Measurements from ENCODE around the gene GNB1L.
A peak's percentile ranks its signal among the peaks of the same experiment; 100 is the strongest.

GNB1L gene

DNA sequence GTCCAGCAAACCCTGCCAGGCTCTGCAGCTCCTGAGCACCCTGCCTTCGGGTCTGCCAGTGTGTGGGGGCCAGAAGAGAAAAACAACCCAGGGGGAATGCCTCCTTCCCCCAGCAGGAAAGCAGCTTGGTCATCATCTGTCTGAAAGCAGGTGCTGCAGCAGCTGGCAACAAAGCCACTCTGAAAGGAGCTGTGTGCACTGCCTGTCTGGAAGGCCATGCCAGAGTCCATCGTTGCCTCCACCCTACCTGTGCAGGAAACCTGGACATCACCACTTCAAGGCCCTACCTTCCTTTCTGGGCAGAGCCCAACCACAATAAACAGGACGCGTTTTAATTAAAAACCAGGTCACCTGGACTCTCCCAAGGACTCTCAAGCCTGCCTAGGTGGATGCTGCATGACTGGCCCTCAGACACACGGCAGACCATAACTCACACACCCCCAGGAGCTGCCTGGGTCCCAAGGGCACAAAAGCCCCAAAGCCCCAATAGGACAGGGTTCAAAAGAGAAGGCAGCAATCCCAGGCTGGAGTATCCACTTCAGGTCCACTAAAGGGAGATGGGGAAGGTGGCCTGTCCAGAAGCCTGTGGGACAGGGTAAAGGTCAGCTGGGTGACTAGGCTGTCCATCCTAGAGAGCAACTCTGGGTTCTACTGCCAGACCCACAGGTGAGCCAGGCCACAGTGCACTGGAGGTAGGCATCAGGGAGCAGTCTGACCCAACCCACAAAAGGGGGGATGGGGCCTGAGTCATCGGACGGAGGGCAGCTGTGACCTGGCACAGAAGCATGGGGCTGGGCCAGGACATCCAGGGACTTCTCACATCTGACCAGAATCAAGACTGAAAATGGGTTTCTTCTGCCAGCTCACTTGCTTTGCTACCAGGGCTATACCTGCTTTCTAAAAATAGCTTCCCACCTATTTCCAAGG, 6.1 kb downstream of the GNB1L start:
- Mint-ChIP-seq H3K4me1 (peaks cover 43% of the 10 kb centered on the region), H3K4me3 (no peak overlapping the region), H3K36me3 (ENCODE audit: insufficient read depth) (peaks cover 4% of the 10 kb centered on the region), H3K27me3 (no peaks in the 10 kb centered on the region), H3K9me3 (no peaks in the 10 kb centered on the region), H3K27ac (ENCODE audit: low read depth) (peak overlapping the region; percentile 25)
- ATAC-seq (replicated peaks; ENCODE audit: extremely low read depth, poor library complexity, severe bottlenecking) (no peak), DNase-seq (ENCODE audit: low spot score in 2 of 2) (no peak)

GRCh38 chr22:19847345-19847632, 7.4 kb downstream of the GNB1L start:
- Mint-ChIP-seq H3K4me1 (peaks cover 31% of the 10 kb centered on the region), H3K36me3 (ENCODE audit: insufficient read depth) (peaks cover 3% of the 10 kb centered on the region), H3K27ac (ENCODE audit: low read depth) (no peak overlapping the region), H3K27me3 (no peaks in the 10 kb centered on the region), H3K4me3 (no peak overlapping the region), H3K9me3 (no peaks in the 10 kb centered on the region)
- DNase-seq (ENCODE audit: low spot score in 2 of 2): no peak
- ATAC-seq (replicated peaks; ENCODE audit: extremely low read depth, poor library complexity, severe bottlenecking): no peak

DNA sequence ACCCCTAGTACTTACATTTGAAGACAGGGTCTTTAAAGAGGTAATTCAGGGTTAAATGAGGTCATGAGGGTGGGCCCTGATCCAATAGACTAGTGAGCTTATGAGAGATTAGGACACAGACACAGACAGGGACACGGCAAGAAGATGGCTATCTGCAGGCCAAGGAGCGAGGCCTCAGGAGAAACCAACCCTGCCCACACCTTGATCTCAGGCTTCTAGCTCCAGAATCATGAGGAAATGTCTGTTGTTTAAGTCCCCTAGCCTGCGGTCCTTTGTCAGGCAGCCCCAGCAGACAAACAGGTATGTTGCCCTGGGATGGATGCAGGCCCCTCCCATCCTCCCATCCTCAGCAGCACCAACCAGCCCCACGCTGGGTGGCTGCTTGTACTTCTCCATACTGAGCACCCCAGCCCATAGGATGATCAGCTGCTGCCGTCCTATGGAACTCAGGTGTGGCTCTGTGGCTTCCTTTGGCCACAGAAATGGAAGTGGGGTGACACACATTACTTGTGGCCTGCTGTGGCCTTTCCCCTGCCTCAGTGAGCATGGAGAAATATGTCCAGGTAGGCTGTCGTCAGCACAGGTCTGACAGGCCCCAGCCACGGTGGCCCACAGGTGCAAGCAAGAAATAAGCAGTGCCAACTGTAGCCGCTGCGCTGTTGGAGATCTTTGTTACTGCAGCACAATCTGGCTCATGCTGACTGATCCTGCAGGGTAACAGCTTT, 7.9 kb downstream of the GNB1L start:
- Mint-ChIP-seq H3K4me1 (peaks cover 26% of the 10 kb centered on the region), H3K4me3 (no peak overlapping the region), H3K27me3 (no peaks in the 10 kb centered on the region), H3K27ac (ENCODE audit: low read depth) (no peak overlapping the region), H3K36me3 (ENCODE audit: insufficient read depth) (peaks cover 2% of the 10 kb centered on the region), H3K9me3 (no peaks in the 10 kb centered on the region)
- ATAC-seq (replicated peaks; ENCODE audit: extremely low read depth, poor library complexity, severe bottlenecking) (no peak), DNase-seq (ENCODE audit: low spot score in 2 of 2) (no peak)

- Mint-ChIP-seq H3K4me1 (peaks cover 25% of the 10 kb centered on the region), H3K4me3 (no peak overlapping the region), H3K27me3 (no peaks in the 10 kb centered on the region), H3K36me3 (ENCODE audit: insufficient read depth) (peaks cover 2% of the 10 kb centered on the region), H3K9me3 (no peaks in the 10 kb centered on the region), H3K27ac (ENCODE audit: low read depth) (no peak overlapping the region)
- DNase-seq (ENCODE audit: low spot score in 2 of 2) (no peak), ATAC-seq (replicated peaks; ENCODE audit: extremely low read depth, poor library complexity, severe bottlenecking) (no peak)
Measured at GRCh38 chr22:19845054-19845722, 9.5 kb downstream of the GNB1L start.

DNA sequence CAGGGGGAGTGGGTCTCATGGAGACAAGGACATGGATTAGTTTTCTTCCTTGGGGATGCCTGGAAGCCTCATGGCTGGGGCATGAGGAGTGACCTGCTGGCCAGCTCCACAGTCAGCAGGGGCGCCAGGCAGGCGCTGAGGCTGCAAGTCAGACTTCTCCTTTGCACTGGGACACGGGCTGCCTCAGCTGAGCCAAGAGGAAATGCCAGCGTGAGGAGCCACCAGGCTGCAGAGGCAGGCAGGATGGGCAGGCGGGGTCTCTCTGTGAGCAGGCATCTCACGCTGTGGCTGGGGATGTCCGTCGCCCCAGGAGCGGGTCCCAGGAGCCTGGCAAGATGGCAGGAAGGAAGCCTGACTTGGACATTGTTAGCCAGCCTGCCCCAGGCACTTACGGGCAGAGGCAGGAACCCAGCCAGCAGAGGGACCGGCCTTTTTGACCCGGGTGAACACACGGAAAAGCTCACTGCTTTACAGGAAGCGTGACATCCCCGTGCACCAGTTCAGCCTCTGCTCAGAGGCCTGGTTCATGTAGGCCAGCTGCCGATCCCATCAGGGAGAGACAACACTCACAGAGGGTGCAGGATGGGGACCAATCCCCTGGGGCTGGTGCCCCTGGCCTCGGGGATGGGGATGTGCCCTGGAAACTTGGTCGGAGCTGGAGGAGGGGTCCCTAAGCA, 10.2 kb downstream of the GNB1L start:
- no peak for DNase-seq (ENCODE audit: low spot score in 2 of 2)
- no peak overlapping the region for H3K4me3 Mint-ChIP-seq

DNA sequence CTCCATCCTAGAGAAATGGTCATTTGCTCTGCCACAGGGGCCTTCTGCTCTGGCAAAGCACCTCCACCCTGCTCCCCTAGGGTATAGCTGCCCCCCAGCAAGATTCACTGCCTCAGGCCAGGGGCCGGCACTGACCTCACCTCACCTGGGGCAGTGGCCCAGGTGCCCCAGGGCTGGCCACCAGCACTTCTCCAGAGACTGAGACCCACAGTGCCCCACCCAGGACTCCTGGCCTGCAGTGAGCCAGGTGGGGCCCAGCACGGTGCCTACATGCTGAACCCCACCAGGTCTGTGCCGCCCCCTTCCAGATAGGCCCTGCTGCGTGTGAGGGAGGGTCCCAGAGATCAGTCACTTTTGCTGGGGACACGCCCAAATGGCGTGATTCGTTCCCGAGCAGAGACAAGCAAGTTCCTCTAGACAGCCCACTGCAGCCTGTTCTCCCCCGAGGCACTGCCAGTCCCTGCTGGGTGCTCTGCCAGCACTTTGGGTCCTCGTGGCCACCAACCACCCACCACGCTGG, 10.8 kb downstream of the GNB1L start:
- no peak for DNase-seq (ENCODE audit: low spot score in 2 of 2)
- Mint-ChIP-seq H3K27me3 (no peaks in the 10 kb centered on the region), H3K27ac (ENCODE audit: low read depth) (no peak overlapping the region), H3K9me3 (no peaks in the 10 kb centered on the region), H3K4me1 (peaks cover 29% of the 10 kb centered on the region), H3K4me3 (no peak overlapping the region), H3K36me3 (ENCODE audit: insufficient read depth) (peaks cover 2% of the 10 kb centered on the region)
- ATAC-seq (replicated peaks; ENCODE audit: extremely low read depth, poor library complexity, severe bottlenecking): no peak

More for the DNA sequence above, 10.2 kb downstream of the GNB1L start:
- Mint-ChIP-seq H3K27me3 (no peaks in the 10 kb centered on the region), H3K36me3 (ENCODE audit: insufficient read depth) (peaks cover 2% of the 10 kb centered on the region), H3K27ac (ENCODE audit: low read depth) (no peak overlapping the region), H3K4me1 (peaks cover 26% of the 10 kb centered on the region), H3K9me3 (no peaks in the 10 kb centered on the region)
- ATAC-seq (replicated peaks; ENCODE audit: extremely low read depth, poor library complexity, severe bottlenecking): no peak

DNA sequence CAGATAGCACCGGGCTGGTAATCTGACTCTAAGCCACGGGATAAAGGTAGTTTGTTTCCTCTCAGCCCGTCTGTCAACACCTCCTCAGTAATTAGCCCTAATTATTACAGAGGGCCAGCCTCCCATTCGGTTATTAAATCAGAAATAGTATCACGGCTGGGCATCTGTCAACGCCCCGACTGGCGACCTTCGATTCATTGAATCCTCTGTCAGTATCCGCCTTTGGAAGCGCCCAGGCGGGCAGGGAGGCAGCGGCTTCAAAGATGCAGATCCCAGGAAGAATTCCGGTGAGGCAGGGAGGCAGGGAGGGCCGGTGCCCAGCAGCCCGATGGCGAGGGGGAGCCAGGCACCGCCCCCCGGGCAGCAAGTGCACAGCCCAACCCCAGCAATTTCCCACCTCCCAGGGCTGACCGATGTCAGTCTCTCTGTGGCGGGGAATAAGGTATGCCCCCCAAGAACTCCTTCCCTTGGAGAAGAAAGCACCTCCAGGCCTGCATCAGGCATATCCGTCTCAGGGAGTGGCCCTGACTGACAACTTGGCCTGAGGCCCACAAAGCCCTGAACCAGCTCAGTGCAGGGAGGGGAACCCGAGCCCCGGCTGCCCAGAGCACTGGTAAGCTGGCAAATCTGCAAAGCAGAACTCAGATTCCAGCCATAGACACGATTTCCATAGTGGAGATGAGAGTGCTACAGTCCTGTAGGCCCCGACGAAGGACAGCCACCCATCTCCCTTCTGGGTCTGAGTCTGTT, 11.4 kb downstream of the GNB1L start:
- no peaks in the 10 kb centered on the region for H3K9me3 Mint-ChIP-seq
- no peak overlapping the region for H3K27ac Mint-ChIP-seq (ENCODE audit: low read depth)
- ATAC-seq (replicated peaks; ENCODE audit: extremely low read depth, poor library complexity, severe bottlenecking): no peak
- no peak overlapping the region for H3K4me3 Mint-ChIP-seq
- H3K4me1 Mint-ChIP-seq: peaks cover 33% of the 10 kb centered on the region
- no peaks in the 10 kb centered on the region for H3K27me3 Mint-ChIP-seq
- H3K36me3 Mint-ChIP-seq (ENCODE audit: insufficient read depth): peaks cover 4% of the 10 kb centered on the region
- DNase-seq (ENCODE audit: low spot score in 2 of 2): no peak

GRCh38 chr22:19842393-19843106, 12.1 kb downstream of the GNB1L start:
- no peak for DNase-seq (ENCODE audit: low spot score in 2 of 2)
- H3K4me3 Mint-ChIP-seq: no peak overlapping the region
- H3K27me3 Mint-ChIP-seq: no peaks in the 10 kb centered on the region
- peaks cover 38% of the 10 kb centered on the region for H3K4me1 Mint-ChIP-seq
- peaks cover 2% of the 10 kb centered on the region for H3K36me3 Mint-ChIP-seq (ENCODE audit: insufficient read depth)
- H3K27ac Mint-ChIP-seq (ENCODE audit: low read depth): no peak overlapping the region
- no peak for ATAC-seq (replicated peaks; ENCODE audit: extremely low read depth, poor library complexity, severe bottlenecking)
- no peaks in the 10 kb centered on the region for H3K9me3 Mint-ChIP-seq

DNA sequence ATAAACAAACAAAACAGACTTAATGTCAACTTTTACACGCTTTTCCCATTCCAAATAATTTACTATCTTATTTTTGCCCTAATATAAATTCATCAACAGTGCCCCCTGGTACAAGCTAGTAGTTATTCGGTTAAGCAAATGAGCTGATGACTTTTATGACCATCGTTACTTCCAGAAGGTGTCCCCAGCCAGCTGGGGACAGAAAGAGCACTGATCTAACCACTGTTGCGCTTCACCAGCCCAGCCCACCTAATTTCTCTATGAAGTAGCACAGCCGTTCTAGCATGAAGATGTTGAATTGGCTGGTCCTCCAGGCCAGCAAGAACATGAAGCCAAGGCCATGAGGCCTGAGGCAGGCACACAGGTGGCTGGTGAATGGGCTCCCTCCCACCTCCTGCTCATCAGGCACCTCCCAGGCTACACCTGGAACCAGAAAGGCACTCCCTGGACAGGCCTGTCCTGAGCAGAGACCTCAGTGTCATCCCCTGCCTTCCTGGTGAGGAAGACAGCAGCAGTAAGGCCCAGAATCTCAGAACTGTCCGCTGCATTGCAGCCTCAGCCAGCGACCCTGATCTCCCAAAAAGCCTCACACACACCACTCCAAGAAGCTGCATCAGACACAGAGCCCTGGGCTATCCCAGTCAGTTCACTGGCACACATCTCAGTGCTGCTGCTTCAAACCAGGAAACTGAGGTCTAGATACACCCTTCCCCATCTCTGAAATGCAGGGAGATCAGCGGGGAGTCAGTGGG, 12.9 kb downstream of the GNB1L start:
- no peak for ATAC-seq (replicated peaks; ENCODE audit: extremely low read depth, poor library complexity, severe bottlenecking)
- peaks cover 2% of the 10 kb centered on the region for H3K36me3 Mint-ChIP-seq (ENCODE audit: insufficient read depth)
- DNase-seq (ENCODE audit: low spot score in 2 of 2): no peak
- no peak overlapping the region for H3K4me3 Mint-ChIP-seq
- H3K27me3 Mint-ChIP-seq: no peaks in the 10 kb centered on the region
- H3K9me3 Mint-ChIP-seq: no peaks in the 10 kb centered on the region
- peaks cover 39% of the 10 kb centered on the region for H3K4me1 Mint-ChIP-seq
- no peak overlapping the region for H3K27ac Mint-ChIP-seq (ENCODE audit: low read depth)

DNA sequence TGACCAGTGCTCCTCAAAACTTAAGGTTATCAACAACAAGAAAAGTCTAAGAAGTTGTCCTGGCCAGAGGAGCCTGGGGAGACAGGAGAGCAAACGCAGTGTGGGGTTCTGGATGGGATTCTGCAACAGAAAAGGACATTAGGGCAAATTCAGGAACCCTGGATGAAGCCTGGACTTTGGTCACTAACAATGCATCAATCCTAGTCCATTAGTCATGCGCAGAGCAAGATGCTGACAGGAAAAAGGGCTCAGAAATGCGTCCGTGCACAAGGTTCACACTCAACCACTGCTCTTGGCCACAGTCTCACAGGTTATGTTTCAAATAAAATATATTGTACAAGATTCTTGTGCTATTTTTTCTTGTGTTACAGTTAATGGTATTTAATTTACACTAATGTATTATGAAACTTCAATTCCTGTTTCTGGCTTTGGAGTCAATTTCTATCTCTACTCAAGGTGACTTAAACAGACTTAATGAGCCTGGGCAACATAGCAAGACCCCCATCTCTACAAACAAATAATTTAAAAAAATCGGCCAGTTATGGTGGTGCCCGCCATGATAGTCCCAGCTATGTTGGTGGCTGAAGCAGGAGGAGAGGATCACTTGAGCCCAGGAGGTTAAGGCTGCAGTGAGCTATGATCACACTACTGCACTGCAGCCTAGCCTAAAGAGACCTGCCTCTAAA, 13.6 kb downstream of the GNB1L start:
- no peaks in the 10 kb centered on the region for H3K27me3 Mint-ChIP-seq
- no peaks in the 10 kb centered on the region for H3K9me3 Mint-ChIP-seq
- H3K36me3 Mint-ChIP-seq (ENCODE audit: insufficient read depth): peaks cover 5% of the 10 kb centered on the region
- H3K4me1 Mint-ChIP-seq: peaks cover 42% of the 10 kb centered on the region
- H3K27ac Mint-ChIP-seq (ENCODE audit: low read depth): no peak overlapping the region
- H3K4me3 Mint-ChIP-seq: no peak overlapping the region
- ATAC-seq (replicated peaks; ENCODE audit: extremely low read depth, poor library complexity, severe bottlenecking) (no peak), DNase-seq (ENCODE audit: low spot score in 2 of 2) (no peak)

All from central memory CD8-positive, alpha-beta T cell (primary cell).